Bone marrow (tissue), 2 donors: ENCODE results near the gene NXPE4.

Experiments
- DNase-seq, 2 donors: peaks; one replicate each; lab custom pipeline; 2025; lab: John Stamatoyannopoulos, UW

NXPE4 gene

GRCh38 chr11:114559425-114560310 is 35.9 kb downstream of the NXPE4 start, which contains the start of gene NXPE1:
Gene NXPE1 (minus strand): TSS chr11:114559881. CDS start chr11:114551201, 8,680 bp downstream.
- no peak for DNase-seq

GRCh38 chr11:114556135-114556534 is 39.5 kb downstream of the NXPE4 start:
- DNase-seq = no peak

GRCh38 chr11:114553642-114554041 is 41.9 kb downstream of the NXPE4 start:
- no peak for DNase-seq

- no peak for DNase-seq
Measured at GRCh38 chr11:114551060-114551459, 44.5 kb downstream of the NXPE4 start.

GRCh38 chr11:114525682-114526081 is 69.9 kb downstream of the NXPE4 start:
- DNase-seq = no peak

GRCh38 chr11:114524122-114524521 is 71.5 kb downstream of the NXPE4 start:
- no peak for DNase-seq

- no peak for DNase-seq
Measured at GRCh38 chr11:114522818-114523217, 72.8 kb downstream of the NXPE4 start.
